CD4-positive, alpha-beta T cell treated with Interleukin-6 for 4 hours (primary cell): Measurements from ENCODE around the gene TRIO.

Experiments
- DNase-seq: peaks from one replicate; pipeline ENCODE4 v3.0.0-alpha.2; 2020; ENCODE audit warnings: mixed read lengths

The TRIO gene

DNA sequence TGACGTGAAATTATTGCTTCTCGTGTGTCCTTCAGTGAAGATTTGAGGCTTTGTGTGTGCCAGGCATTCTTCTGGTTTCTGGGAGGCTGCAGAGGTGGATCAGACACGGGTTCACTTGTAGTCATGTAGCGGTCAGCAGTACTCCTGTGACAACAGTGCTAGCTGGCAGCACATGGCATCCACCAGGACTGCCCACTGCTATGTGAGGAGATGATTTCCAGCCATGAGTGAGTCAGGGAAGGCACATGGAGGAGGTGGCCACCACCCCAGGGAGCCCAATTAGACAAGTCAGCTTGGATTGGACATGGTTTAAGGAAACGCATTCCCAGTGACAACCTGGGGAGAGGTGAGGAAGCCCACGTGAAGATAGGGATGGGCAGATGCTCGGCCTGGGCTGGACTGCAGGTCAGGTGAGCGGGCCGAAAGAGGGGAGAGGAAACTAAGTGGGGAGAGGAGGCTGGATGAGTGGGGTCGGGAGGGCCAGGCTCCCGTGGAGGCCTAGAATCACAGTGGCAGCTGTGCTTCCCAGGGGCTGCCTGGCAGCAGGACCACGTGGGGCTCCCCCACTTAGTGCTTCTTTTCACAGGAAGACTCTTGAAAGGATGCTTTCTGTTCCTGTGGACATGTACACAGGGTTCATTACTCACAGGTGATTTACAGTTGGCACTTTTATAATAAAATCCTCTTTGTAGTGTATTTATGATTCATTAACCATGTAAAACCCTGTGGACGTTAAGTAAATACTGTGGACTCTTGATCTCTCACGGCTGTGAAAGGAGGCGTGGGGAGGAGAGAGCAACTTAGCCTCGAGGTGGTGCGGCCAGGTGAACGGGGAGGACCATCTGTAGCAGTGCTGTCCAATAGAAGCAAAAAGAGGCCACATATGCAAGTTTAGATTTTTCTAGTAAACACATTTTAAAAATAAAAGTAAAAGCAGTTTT, 358.5 kb downstream of the TRIO start:
- DNase-seq: no peak

DNA sequence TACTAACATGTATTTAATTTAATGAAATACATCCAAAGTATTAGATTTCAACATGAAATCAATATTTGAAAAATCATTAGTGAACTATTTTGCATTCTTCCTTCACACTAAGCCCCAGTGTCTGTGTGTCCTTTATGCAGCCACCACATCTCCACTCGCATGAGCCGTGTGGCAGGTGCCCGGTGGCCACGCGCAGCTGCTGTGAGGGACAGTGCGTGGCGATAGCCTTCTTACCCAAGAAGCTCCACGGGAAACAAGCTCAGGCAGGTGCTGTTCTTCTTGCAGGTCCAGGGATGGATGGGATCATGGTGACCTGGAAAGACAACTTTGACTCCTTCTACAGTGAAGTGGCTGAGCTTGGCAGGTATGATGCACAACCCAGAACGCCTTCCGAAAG, 359.1 kb downstream of the TRIO start:
- DNase-seq: no peak

DNA sequence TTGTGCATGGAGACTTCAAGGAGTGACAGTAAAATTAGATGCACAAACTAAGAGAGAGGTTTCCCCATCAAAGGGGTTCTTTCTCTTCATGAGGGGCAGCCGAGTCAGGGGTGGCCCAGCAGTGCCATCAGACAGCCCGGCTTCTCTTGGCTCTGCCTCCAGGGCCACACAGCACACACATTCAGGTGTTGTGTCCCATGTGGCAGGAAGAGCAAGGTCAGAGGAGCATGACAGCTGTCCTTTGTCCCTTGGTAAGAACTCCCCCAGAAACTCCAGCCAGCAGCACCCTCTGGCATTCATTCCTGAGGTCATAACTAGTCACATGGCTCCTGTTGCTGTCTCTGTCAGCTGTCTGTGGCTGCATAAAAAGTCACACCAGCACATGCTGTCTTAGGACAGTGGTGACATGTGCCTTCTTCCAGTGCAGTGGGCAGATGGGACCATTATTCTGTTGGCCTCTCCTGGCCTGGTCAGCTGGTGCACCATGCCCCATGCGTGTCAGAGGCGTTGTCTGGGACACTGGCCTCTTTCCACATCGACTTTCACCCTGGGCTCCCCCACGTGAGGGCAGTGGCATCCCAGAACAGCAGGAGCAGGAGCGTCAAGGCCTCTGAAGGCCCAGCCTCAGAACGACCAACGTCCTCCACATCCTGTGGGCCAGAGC, 360.0 kb downstream of the TRIO start:
- DNase-seq: no peak

DNA sequence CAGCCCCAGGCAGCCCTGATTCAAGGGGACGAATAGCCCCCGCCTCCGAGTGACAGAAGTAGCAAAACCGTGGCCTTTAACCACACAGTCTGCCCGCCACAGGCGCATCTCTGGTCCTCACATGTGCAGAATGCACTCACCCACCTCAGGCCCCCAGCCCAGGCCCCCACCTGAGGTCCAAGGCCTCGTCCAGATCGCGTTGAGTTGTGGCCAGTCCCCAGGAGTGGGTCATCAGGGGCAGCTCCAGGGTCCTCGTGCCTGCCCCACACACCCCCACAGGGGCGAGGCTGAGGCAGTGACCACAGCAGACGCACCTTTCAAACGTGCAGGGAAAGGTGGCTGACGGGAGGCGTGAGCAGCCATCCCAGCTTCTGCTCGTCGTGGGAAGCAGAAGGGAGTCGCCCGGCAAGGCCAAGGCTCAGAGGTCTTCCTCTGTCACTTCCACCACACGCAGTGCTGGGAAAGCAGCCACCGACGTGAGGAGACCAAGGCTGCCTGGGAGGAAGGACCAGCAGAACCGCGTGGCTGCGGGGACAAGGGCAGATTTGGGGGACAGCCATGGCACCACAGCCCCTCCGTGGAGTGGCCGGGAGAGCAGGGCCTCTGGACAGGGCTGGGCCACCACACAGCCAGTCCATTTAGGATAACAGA, 360.7 kb downstream of the TRIO start:
- DNase-seq: no peak

DNA sequence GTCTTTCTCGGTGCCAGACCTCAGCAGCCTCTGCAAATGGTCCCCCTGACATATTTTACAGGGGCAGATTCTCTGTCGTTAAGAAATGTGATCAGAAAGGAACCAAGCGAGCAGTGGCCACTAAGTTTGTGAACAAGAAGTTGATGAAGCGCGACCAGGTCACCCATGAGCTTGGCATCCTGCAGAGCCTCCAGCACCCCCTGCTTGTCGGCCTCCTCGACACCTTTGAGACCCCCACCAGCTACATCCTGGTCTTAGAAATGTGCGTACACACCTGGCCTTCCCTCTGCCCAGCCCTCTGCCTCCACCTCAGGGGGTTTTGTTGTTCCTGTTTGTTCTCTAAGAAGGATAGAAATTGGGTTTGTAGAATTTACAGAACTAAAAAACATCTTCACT, 361.2 kb downstream of the TRIO start:
- no peak for DNase-seq

DNA sequence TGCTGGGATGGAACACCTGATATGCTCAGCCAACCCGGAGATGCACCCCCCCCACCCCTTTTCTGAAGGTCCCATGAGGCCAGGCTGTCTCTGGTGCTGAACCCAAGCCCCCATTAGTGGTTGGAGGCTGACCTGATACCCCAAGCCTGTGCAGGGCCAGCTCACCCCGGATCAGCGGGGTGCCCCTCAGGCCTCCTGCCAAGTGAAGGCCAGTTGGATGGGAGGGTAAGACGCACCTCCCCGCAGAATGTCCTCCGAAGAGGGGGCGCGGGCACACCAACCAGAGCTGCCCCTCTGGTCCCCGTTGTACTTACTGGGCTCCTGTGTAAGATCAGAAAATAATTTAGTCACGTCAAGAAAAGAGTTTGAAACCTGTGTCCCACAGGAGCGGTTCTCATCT, 361.7 kb downstream of the TRIO start:
- no peak for DNase-seq

DNA sequence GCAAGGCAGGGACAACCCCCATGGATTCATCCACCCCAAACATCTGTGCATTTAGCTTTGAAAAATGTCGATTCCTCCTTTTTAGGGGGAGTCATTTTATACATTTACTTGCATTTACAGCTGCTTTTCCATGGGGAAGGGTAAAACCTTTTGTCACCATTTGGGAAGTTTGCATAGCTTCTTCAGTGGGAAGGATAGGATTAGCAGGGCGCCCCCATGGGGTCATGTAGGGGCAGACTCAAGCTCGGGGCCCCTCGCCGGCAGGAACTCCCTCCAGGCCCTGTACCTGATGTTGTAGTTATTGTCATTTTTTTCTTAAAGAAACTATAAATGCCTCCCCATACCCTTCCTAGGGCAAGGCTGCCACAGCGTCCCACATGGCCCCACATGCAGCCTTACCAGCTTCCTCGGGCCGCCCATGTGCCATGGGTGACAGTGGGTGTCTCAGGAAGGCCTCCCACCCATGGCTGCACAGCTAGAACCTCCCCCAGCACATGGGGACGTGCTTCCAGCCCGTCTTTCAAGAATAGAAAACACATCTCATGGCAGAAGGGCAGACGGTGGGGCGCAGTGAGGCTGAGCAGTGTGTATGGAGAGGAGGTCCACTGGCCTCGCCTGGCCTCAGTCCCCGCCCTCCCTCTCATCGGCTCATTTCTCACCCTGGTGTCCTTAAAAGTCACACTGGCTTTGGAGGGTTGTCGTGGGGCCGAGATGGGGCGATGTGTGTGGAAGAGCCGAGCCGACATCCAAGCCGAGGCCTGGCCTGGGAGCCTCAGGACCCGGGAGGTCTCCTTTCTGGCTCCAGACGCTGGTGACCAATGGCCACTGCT, 362.4 kb downstream of the TRIO start:
- DNase-seq: no peak

DNA sequence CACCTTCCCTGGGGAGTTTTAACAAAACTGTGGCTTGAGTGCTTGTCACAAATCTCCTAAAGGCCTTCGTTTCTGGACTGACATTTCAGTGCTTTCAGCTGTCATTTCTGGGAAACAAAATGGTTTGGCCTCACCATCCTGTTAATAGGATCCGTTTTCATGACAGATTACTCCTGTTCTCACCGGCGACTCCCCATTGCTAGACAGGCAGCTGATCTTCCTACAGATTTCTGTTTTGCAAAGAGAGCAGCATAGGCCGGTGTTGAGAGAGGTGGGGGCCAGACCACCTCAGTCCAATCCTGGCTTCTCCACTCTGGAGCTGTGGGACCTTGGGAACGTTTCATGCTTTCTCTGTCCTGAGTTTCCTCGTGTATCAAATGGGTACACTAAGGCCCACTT, 363.0 kb downstream of the TRIO start:
- DNase-seq: no peak

DNA sequence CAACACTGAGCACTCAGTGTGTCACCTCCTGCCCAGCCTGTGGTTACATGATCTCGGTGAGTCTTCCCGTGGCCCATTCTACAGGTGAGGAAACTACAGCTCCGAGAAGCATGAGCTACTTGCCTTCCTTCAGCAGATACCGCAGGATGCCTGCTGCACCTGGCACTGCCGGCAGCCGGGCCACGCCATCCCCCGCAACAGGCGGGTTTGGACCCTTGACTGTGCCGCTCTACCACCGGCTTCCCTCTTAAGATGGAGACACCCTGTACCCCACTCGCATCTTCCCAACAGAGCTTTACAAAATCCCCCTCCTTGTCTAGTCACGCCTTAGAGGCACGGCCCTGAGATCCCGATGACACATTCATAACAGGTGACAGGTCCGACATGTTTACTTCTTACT, 363.5 kb downstream of the TRIO start:
- no peak for DNase-seq

DNA sequence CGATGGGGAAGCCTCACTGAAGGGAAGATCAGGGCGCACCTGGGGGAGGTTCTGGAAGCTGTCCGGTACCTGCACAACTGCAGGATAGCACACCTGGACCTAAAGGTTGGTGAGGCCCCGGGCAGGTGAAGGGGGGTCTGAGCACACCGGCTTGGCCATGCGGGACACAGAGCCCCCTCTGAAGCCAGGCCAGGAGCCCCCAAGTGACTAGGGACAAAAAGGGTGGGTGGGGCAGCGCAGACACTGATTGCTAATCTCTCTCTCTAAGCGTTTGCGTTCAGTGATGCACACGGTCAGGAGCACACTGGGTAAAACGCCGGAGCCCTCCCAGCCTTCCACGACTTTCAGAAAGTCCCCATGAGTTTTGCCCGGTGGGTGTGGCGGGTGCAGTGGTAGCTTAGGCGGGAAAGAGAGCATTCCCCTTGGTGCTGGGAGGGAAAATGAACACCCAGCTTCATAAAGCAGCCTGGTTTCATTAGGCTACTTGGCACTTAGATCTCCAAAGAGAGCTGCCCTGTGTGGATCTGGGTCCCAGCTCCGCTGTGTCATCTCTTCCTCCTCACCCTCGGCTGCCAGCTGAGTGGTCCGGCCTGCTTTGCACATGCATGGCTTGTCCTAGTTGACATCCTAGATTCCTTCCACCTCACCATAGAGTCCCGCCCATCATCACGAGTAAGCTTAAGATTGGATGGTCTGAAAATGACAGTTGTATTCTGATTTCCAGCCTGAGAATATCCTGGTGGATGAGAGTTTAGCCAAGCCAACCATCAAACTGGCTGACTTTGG, 364.2 kb downstream of the TRIO start:
- no peak for DNase-seq

DNA sequence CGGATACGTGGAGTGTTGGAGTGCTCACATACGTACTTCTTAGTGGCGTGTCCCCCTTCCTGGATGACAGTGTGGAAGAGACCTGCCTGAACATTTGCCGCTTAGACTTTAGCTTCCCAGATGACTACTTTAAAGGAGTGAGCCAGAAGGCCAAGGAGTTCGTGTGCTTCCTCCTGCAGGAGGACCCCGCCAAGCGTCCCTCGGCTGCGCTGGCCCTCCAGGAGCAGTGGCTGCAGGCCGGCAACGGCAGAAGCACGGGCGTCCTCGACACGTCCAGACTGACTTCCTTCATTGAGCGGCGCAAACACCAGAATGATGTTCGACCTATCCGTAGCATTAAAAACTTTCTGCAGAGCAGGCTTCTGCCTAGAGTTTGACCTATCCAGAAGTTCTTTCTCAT, 364.9 kb downstream of the TRIO start:
- no peak for DNase-seq

DNA sequence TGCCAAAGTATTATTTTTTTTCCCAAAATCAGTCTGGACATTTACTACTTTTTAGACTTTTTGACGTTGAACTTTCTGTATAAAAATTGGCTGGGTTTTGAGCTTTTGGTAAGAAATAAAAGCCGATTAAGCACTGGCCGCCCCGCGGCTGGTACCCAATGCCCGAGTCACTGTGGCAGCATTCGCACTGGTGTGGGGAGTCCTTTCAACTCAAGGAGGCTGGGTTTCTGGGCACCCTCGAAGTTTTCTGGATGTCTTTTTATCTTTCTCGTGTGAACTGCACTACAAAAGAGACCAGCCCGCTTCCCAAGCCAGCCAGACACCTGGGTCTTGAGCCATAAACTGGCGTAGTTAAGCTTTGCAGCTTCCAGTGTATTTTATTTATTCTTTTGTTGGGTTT, 366.4 kb downstream of the TRIO start:
- no peak for DNase-seq

DNA sequence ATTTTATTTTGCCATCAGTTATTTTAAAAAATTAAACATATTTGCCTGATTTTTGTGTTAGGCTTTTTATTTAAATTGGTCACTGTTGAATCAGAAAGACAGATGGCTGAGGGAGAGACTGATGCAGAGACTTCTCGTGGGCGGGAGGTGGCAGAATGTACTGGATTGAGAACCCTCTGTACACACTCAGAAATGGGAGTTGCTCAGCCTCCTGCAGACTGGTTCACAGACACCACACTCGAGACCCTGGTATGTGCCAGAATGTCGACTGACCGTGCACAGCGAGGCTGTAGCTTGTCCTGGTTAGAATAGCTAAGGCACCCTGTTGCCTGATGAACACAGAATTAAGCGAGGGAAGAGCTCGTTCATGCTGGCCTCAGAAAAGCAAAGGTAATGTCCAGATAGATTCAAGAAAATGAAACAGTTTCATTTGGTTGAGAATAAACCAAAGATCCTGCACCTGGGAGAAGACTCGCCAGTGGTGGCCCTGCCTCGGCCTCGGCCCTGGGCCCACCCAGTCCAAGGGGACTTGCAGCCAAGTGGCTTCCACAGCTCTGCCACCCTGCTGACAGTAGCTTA, 367.1 kb downstream of the TRIO start:
- no peak for DNase-seq

DNA sequence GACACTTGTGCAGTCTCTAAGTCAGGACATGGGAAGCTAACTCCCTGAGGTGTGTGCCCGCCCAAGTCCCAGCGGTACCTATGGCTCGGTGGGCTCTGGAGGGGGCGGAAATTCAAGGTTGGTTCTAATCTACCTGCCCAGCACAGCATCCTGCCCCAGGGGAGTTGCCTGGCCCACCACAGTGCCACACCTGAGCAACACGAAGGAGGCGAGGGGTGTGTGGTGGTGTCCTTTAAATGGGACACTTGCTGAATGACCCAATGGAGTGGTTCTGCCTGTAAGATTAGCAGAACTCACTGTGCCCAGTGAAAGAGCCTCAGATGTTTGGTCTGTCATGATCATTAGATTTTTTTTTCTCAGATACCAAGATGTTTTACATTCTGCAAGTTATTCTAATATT, 367.7 kb downstream of the TRIO start:
- no peak for DNase-seq

DNA sequence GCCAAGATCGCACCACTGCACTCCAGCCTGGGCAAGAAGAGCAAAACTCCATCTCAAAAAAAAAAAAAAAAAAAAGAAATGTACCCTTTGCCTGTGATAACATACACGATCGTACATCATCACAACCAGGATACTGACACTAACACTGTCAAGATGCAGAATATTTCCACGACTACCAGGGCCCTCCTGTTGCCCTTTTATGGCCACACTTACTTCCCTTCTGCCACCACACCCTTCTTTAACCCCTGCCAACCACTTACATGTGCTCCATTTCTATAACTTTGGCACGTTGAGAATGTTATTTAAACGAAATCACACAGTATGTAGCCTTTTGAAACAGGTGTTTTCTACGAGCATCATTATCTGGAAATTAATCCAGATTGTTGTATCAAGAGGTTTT, 369.4 kb downstream of the TRIO start:
- DNase-seq: no peak

DNA sequence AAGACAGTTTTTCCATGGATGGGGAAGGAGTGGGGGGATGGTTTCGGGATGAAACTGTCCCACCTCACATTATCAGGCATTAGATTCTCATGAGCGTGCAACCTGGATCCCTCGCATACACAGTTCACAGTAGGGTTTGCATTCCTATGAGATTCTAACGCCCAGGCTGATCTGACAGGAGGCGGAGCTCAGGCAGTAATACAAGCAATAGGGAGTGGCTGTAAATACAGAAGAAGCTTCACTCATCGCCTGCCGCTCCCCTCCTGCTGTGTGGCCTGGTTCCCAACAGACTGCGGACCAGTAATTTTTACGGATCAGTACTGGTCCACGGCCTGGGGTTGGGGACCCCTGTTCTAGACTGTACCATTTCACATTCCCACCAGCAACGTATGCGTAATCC, 370.1 kb downstream of the TRIO start:
- DNase-seq: no peak

DNA sequence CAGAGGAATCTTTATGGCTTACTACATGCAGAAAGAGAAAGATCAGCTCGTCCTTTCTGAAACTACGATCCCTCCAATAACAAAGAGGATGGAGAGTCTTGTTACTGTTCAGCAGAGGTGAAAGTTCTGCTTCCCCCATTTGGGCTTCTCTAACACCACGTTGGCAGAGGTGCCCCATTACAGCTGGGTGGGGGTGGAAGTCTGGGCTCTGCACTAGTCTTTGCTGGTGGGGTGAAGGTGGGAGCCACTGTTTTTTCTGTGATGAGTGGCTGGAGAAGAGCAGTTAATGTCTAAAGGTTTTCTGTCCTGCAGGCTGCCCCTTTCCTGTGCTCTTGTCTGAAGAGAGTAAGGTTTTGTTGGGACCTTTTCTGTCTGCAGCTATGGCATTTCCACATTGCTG, 373.8 kb downstream of the TRIO start:
- DNase-seq: no peak

DNA sequence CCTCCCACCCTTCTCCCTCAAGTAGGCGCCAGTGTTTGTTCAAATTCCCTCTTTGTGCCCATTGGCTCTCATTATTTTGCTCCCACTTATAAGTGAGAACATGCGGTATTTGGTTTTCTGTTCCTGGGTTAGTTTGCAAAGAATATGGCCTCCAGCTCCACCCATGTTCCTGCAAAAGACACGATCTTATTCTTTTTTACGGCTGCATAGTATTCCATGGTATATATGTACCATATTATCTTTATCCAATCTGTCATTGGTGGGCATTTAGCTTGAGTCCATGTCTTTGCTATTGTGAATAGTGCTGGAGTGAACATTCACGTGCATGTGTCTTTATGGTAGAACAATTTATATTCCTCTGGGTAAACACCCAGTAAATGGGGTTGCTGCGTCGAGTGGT, 375.5 kb downstream of the TRIO start:
- DNase-seq: no peak

DNA sequence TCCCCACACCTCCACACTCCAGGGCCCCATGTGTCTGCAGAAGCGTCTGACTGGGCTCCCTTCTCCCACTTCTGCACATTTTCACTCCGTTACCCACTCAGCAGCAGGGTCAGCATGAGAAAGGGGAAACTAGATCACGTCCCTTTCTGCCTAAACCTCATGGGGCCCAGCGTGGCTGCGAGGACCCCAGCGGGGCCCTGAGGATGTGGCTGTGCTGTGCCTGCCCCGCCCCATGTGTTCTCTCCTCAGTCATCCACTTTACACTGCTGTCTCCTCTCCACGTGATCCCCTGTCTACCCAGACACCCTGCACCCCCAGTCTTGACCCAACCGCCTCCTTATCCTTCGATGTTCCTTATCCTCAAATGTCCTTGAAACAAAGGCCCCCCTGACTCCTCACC, 378.6 kb downstream of the TRIO start:
- DNase-seq: no peak

DNA sequence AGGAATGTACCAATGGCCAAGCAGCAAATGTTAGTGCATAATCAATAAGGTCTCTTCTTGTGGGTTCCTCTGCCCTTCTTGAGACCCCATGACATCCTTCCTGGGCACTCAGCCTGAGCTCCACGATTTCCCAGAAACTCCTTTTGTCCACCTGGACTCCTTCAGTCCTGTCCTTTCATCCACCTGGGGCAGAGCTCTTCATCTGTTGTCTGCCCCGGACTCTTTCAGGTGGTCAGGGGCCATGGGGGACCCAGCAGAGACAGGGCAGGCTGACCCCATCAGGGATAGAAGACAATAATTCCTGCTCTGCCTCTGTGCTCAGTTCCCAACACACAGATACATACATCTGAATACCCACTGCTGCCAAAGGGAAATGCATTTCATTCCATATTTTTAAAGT, 379.6 kb downstream of the TRIO start:
- DNase-seq: no peak

DNA sequence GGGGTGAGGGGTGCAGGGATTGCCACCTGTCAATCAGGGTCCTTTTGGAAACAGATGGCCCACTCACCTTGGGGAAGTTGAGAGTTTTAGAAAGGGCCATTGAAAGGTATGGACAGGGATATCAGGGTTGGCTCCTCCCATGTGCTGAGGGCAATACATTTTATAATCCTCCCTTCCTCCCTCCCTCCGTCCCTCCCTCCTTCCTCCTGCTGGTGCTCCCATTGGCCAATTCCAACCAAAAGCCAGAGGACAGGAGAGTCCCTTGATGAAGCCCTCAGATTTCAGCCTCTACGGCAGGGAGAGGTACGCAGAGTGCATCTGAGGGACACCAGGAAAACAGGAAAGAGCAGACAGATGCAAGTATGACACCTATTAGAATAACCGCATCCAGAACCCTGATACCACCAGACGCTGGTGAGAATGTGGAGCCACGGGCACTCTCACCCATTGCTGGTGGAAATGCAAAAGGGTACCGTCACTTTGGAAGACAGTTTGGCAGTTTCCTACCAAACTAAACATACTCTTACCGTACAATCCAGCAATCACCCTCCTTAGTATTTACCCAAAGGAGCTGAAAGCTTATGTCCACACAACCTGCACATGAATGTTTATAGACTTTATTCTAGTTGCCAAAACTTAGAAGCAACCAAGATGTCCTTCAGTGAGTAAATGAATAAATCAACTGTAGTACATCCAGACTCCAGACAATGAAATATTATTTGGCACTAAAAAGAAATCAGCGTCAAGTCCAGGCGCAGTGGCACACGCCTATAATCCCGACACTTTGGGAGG, 380.3 kb downstream of the TRIO start:
- DNase-seq: no peak
